ENCODE measurements around the gene TFRC.
"Not testable (repeated sequence)": the region's sequence is repeated elsewhere in the genome, so short reads cannot be mapped to it uniquely, and the experiment has no call there.

Gene TFRC

GRCh38 chr3:196063456-196063855 lies 18.4 kb downstream of the TFRC start:
- DNase-seq (ENCODE audit: low read depth), result no peak

GRCh38 chr3:196063049-196063448 lies 18.8 kb downstream of the TFRC start:
- TF ChIP-seq CTCF (IDR thresholded peaks at IDR 0.05; ENCODE audit: low read depth, low read length, missing control alignments), result no peak
- DNase-seq (ENCODE audit: low read depth), result no peak
- in situ Hi-C loops (cut with HindIII; ENCODE audit: low sequenced_read_pairs), result no loop called here
- no peak overlapping the region for H3K4me3 ChIP-seq (ENCODE audit: low read depth, low read length)

More at GRCh38 chr3:196063456-196063855, 18.4 kb downstream of the TFRC start:
- TF ChIP-seq CTCF (IDR thresholded peaks at IDR 0.05; ENCODE audit: low read depth, low read length, missing control alignments), result no peak
- no peak overlapping the region for H3K4me3 ChIP-seq (ENCODE audit: low read depth, low read length)
- in situ Hi-C loops (cut with HindIII; ENCODE audit: low sequenced_read_pairs), result no loop called here

GRCh38 chr3:196060834-196061233 lies 21.1 kb downstream of the TFRC start:
- in situ Hi-C loops (cut with HindIII; ENCODE audit: low sequenced_read_pairs), result no loop called here
- no peak for DNase-seq (ENCODE audit: low read depth)
- H3K4me3 ChIP-seq (ENCODE audit: low read depth, low read length), result no peak overlapping the region
- no peak for TF ChIP-seq CTCF (IDR thresholded peaks at IDR 0.05; ENCODE audit: low read depth, low read length, missing control alignments)

- in situ Hi-C loops (cut with HindIII; ENCODE audit: low sequenced_read_pairs), result no loop called here
- no peak for DNase-seq (ENCODE audit: low read depth)
- H3K4me3 ChIP-seq (ENCODE audit: low read depth, low read length), result no peak overlapping the region
- TF ChIP-seq CTCF (IDR thresholded peaks at IDR 0.05; ENCODE audit: low read depth, low read length, missing control alignments), result no peak
Observed at GRCh38 chr3:196057760-196058331, 24.0 kb downstream of the TFRC start.

- DNase-seq (ENCODE audit: low read depth); in situ Hi-C loops (cut with HindIII; ENCODE audit: low sequenced_read_pairs); H3K4me3 ChIP-seq (ENCODE audit: low read depth, low read length): not testable (repeated sequence)
Observed at GRCh38 chr3:196056371-196056770, 25.5 kb downstream of the TFRC start.

GRCh38 chr3:196055683-196056270 lies 26.1 kb downstream of the TFRC start:
- DNase-seq (ENCODE audit: low read depth), result no peak
- in situ Hi-C loops (cut with HindIII; ENCODE audit: low sequenced_read_pairs), result no loop called here
- no peak overlapping the region for H3K4me3 ChIP-seq (ENCODE audit: low read depth, low read length)
- no peak for TF ChIP-seq CTCF (IDR thresholded peaks at IDR 0.05; ENCODE audit: low read depth, low read length, missing control alignments)

- TF ChIP-seq CTCF (IDR thresholded peaks at IDR 0.05; ENCODE audit: low read depth, low read length, missing control alignments), result no peak
- no peak for DNase-seq (ENCODE audit: low read depth)
- H3K4me3 ChIP-seq (ENCODE audit: low read depth, low read length), result no peak overlapping the region
- in situ Hi-C loops (cut with HindIII; ENCODE audit: low sequenced_read_pairs), result no loop called here
Observed at GRCh38 chr3:196055240-196055639, 26.6 kb downstream of the TFRC start.

Data from astrocyte of the cerebellum (primary cell).